SK-N-SH (cell line): ENCODE results near the gene ITGA2. TPM values are rescaled to one million over a fixed set of nuclear protein-coding genes. Genes with fewer than 3 reads are reported as not detected.

Source experiments
- CTCF ChIA-PET: fragments of 300-600, 350-600 bp; formaldehyde crosslinking; extraction: SDS; loops from one replicate; lab custom pipeline; 2021; lab: Yijun Ruan, JAX
- POLR2A ChIA-PET: fragments of 350-600 bp; sonication (Branson Sonifier 250); formaldehyde crosslinking; extraction: SDS; loops from one replicate; lab custom pipeline; 2020; ENCODE audit warnings: antibody characterized with exemption, inconsistent platforms; lab: Yijun Ruan, JAX
- DNase-seq: peaks from one replicate; pipeline ENCODE4 v3.0.0; 2012
- H2AFZ ChIP-seq: fragments of 200-600 bp; sonication (generic); 2 replicates; pipeline ENCODE4 v1.8.1; 2016; ENCODE audit warnings: antibody characterized with exemption, mild to moderate bottlenecking, low read depth
- H3F3A ChIP-seq: fragments of 200-600 bp; sonication (generic); replicated peaks from 2 replicates; pipeline ENCODE3; 2016; ENCODE audit warnings: antibody characterized with exemption, mild to moderate bottlenecking; ENCODE audit not compliant: insufficient read depth
- H3K27ac ChIP-seq, 2 experiments: fragments of 200-500 bp in 1 of 2; fragments of 200-600 bp in 1 of 2; sonication (Bioruptor generic) in 1 of 2; sonication (generic), shearing (Covaris generic) in 1 of 2; 2 replicates each; pipeline versions ENCODE4 v1.5.1 to v1.6.1; 2014 to 2016; ENCODE audit warnings: low read depth in 2 of 2, inconsistent platforms in 1 of 2, low read length in 1 of 2, mild to moderate bottlenecking in 1 of 2, mixed read lengths in 1 of 2
- H3K27me3 ChIP-seq: fragments of 200-600 bp; sonication (generic), shearing (Covaris generic); 2 replicates; pipeline ENCODE4 v1.6.1; 2016; ENCODE audit warnings: mixed run types; ENCODE audit not compliant: insufficient read depth
- H3K36me3 ChIP-seq, 2 experiments: fragments of 200-500 bp in 1 of 2; fragments of 200-600 bp in 1 of 2; sonication (Bioruptor generic) in 1 of 2; sonication (generic) in 1 of 2; replicated peaks in 1 of 2; 2 replicates each; pipeline versions ENCODE3 to v1.5.1; 2014 to 2016; ENCODE audit warnings: low read length in 1 of 2, mild to moderate bottlenecking in 1 of 2; ENCODE audit not compliant: insufficient read depth in 2 of 2, control insufficient read depth in 1 of 2
- H3K4me1 ChIP-seq, 2 experiments: fragments of 200-500 bp in 1 of 2; fragments of 200-600 bp in 1 of 2; sonication (Bioruptor generic) in 1 of 2; sonication (generic), shearing (Covaris generic) in 1 of 2; 2 replicates each; pipeline versions ENCODE4 v1.5.1 to v1.6.1; 2014 to 2016; ENCODE audit warnings: low read depth in 1 of 2, low read length in 1 of 2, mixed run types in 1 of 2; ENCODE audit not compliant: insufficient read depth in 2 of 2, control insufficient read depth in 1 of 2
- H3K4me2 ChIP-seq: fragments of 200-600 bp; sonication (generic), shearing (Covaris generic); 2 replicates; pipeline ENCODE4 v1.6.1; 2017; ENCODE audit warnings: mixed run types
- H3K4me3 ChIP-seq, 2 experiments: fragments of 200-500 bp in 1 of 2; fragments of 200-600 bp in 1 of 2; sonication (Bioruptor generic) in 1 of 2; sonication (generic), shearing (Covaris generic) in 1 of 2; 2 replicates each; pipeline versions ENCODE4 v1.5.1 to v1.8.1; 2014 to 2016; ENCODE audit warnings: low read depth in 2 of 2, inconsistent platforms in 1 of 2, low read length in 1 of 2, mild to moderate bottlenecking in 1 of 2, mixed read lengths in 1 of 2, moderate library complexity in 1 of 2
- H3K79me2 ChIP-seq: fragments of 200-600 bp; sonication (generic); 2 replicates; pipeline ENCODE4 v1.8.1; 2017; ENCODE audit warnings: mild to moderate bottlenecking; ENCODE audit not compliant: insufficient read depth
- H3K9ac ChIP-seq: fragments of 200-600 bp; sonication (generic); 2 replicates; pipeline ENCODE4 v1.6.1; 2017; ENCODE audit warnings: mixed run types
- H3K9me2 ChIP-seq: fragments of 200-600 bp; sonication (generic); 2 replicates; pipeline ENCODE4 v1.6.1; 2017; ENCODE audit warnings: mixed run types
- H3K9me3 ChIP-seq: fragments of 200-600 bp; sonication (generic); 2 replicates; pipeline ENCODE4 v1.6.1; 2017; ENCODE audit warnings: mixed run types, mild to moderate bottlenecking, moderate library complexity
- H4K20me1 ChIP-seq: fragments of 200-600 bp; sonication (generic); 2 replicates; pipeline ENCODE4 v1.6.1; 2017; ENCODE audit warnings: mild to moderate bottlenecking, mixed run types; ENCODE audit not compliant: insufficient read depth
- CHD2 ChIP-seq: fragments of 150-350 bp; IDR thresholded peaks from 2 replicates; pipeline ENCODE4 v1.6.1; 2018; ENCODE audit warnings: low read length; ENCODE audit not compliant: partially characterized antibody
- EZH2phosphoT487 ChIP-seq: fragments of 200-600 bp; sonication (generic); IDR thresholded peaks from 2 replicates; pipeline ENCODE4 v1.6.1; 2017; ENCODE audit warnings: low read depth, mixed run types, mild to moderate bottlenecking, antibody characterized with exemption, moderate library complexity, borderline replicate concordance
- FOSL2 ChIP-seq: IDR thresholded peaks from 2 replicates; pipeline ENCODE4 v1.4.0; 2012; ENCODE audit warnings: low read depth, mild to moderate bottlenecking, moderate library complexity, borderline replicate concordance
- FOXJ3 ChIP-seq: sonication (generic); formaldehyde crosslinking; IDR thresholded peaks from 2 replicates; pipeline ENCODE4 v1.5.1; 2020; ENCODE audit warnings: mild to moderate bottlenecking, missing genetic modification reagents
- FOXM1 ChIP-seq: IDR thresholded peaks from 2 replicates; pipeline ENCODE4 v1.4.0; 2012; ENCODE audit warnings: low read depth, mild to moderate bottlenecking
- GABPA ChIP-seq: IDR thresholded peaks from 2 replicates; pipeline ENCODE4 v1.4.0; 2012; ENCODE audit warnings: low read depth, mild to moderate bottlenecking
- GATA2 ChIP-seq: sonication (generic); formaldehyde crosslinking; IDR thresholded peaks from 2 replicates; pipeline ENCODE4 v1.5.0; 2020; ENCODE audit warnings: mild to moderate bottlenecking, missing genetic modification reagents
- MXI1 ChIP-seq: IDR thresholded peaks from 2 replicates; pipeline ENCODE4 v1.6.1; 2012; ENCODE audit warnings: mild to moderate bottlenecking, low read depth, low read length, improper control_type of control experiment
- NRF1 ChIP-seq: IDR thresholded peaks from 2 replicates; pipeline ENCODE4 v1.6.1; 2012; ENCODE audit warnings: low read depth, mild to moderate bottlenecking, low read length
- RAD21 ChIP-seq: IDR thresholded peaks from 2 replicates; pipeline ENCODE4 v1.6.1; 2012; ENCODE audit warnings: mild to moderate bottlenecking, low read length
- RCOR1 ChIP-seq: fragments of 150-350 bp; IDR thresholded peaks from 2 replicates; pipeline ENCODE4 v1.6.1; 2017; ENCODE audit warnings: antibody characterized with exemption, low read length
- SIN3A ChIP-seq: IDR thresholded peaks from 2 replicates; pipeline ENCODE4 v1.6.1; 2012; ENCODE audit warnings: low read depth, mild to moderate bottlenecking, low read length, moderate library complexity, borderline replicate concordance
- SMC3 ChIP-seq: IDR thresholded peaks from 2 replicates; pipeline ENCODE4 v1.6.1; 2012; ENCODE audit warnings: low read depth, low read length, improper control_type of control experiment
- TAF1 ChIP-seq: IDR thresholded peaks from 2 replicates; pipeline ENCODE4 v1.6.1; 2012; ENCODE audit warnings: low read depth, mild to moderate bottlenecking, low read length, moderate library complexity, borderline replicate concordance
- TCF12 ChIP-seq: IDR thresholded peaks from 2 replicates; pipeline ENCODE4 v1.4.0; 2012
- WGBS: methylation state at CpG from one replicate; pipeline ENCODE4 v1.1.6; 2017; ENCODE audit warnings: low lambda C conversion rate; 5-methylcytosine and 5-hydroxymethylcytosine counted together
- polyA plus RNA-seq, 3 experiments: library from polyadenylated mRNA; depleted of rRNA; stranded (reverse); fragments of >200 nt; gene quantifications; 2 replicates each; pipeline ENCODE4 v1.2.3, GENCODE V29; 2012
- TF ChIP-seq, protein P1 (sequence below): fragments of 150-350 bp; IDR thresholded peaks from 2 replicates; pipeline ENCODE4 v1.6.1; 2016; ENCODE audit warnings: mild to moderate bottlenecking, low read depth, low read length
- TF ChIP-seq, protein P2 (sequence below): IDR thresholded peaks from 2 replicates; pipeline ENCODE4; 2012

The ITGA2 gene
- polyA plus RNA-seq, 1 of the 3 experiments (the other 2 are of a cell fraction): 38.2 TPM

- Histone ChIP-seq H3K9ac (no peak overlapping the region), H3K27me3 (no peaks in the 10 kb centered on the region), H3K27ac (no peak overlapping the region), H3K9me3 (no peaks in the 10 kb centered on the region), H3K9me2 (no peaks in the 10 kb centered on the region), H3K4me2 (no peak overlapping the region), H3F3A (peaks cover 37% of the 10 kb centered on the region), H3K79me2 (no peaks in the 10 kb centered on the region), H2AFZ (no peak overlapping the region), H3K4me1 (peaks cover 0 to 10% of the 10 kb centered on the region in 2 experiments; a peak in 2 of 4 replicates), H3K36me3 (peaks cover 67 to 88% of the 10 kb centered on the region in 2 experiments), H4K20me1 (no peaks in the 10 kb centered on the region), H3K4me3 (no peak overlapping the region)
- POLR2A ChIA-PET: no interaction called here
- TF ChIP-seq SMC3 (no peak), TCF12 (no peak), FOSL2 (no peak), FOXM1 (no peak), GABPA (no peak), CHD2 (no peak), RCOR1 (no peak), GATA2 (CRISPR knock-in tag) (no peak), FOXJ3 (CRISPR knock-in tag) (no peak), SIN3A (no peak), MXI1 (no peak), TAF1 (no peak), RAD21 (no peak), NRF1 (no peak), EZH2phosphoT487 (no peak)
- TF ChIP-seq, protein P1, sequence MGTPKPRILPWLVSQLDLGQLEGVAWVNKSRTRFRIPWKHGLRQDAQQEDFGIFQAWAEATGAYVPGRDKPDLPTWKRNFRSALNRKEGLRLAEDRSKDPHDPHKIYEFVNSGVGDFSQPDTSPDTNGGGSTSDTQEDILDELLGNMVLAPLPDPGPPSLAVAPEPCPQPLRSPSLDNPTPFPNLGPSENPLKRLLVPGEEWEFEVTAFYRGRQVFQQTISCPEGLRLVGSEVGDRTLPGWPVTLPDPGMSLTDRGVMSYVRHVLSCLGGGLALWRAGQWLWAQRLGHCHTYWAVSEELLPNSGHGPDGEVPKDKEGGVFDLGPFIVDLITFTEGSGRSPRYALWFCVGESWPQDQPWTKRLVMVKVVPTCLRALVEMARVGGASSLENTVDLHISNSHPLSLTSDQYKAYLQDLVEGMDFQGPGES: no peak
- TF ChIP-seq, protein P2, sequence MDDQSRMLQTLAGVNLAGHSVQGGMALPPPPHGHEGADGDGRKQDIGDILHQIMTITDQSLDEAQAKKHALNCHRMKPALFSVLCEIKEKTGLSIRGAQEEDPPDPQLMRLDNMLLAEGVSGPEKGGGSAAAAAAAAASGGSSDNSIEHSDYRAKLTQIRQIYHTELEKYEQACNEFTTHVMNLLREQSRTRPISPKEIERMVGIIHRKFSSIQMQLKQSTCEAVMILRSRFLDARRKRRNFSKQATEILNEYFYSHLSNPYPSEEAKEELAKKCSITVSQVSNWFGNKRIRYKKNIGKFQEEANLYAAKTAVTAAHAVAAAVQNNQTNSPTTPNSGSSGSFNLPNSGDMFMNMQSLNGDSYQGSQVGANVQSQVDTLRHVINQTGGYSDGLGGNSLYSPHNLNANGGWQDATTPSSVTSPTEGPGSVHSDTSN: no peak
- no peak for DNase-seq
- CTCF ChIA-PET: interaction anchor here (2.1 kb wide), 1 partner anchor 136 kb away, joined by 7 read pairs; no protein-coding TSS in a partner anchor
- WGBS: 90% methylated on average over 4 of the region's 4 CpGs
Observed at GRCh38 chr5:53084546-53085255, 95.5 kb downstream of the ITGA2 start.
